Endothelial cell (in vitro differentiated cells): ENCODE data around the gene SC5D. TPM values are rescaled to one million over a fixed set of nuclear protein-coding genes. Genes with fewer than 3 reads are reported as not detected.

Source experiments
- DNase-seq: peaks from one replicate; pipeline ENCODE4 v3.0.0; 2021; ENCODE audit warnings: low spot score
- H3K27ac Mint-ChIP-seq: one replicate; pipeline ENCODE4 v1.8.0; 2021; ENCODE audit warnings: mixed read lengths, inconsistent platforms; ENCODE audit not compliant: unreplicated experiment
- H3K27me3 Mint-ChIP-seq: one replicate; pipeline ENCODE4 v1.8.0; 2021; ENCODE audit warnings: mild to moderate bottlenecking, moderate library complexity, mixed read lengths, inconsistent platforms; ENCODE audit not compliant: unreplicated experiment
- H3K36me3 Mint-ChIP-seq: one replicate; pipeline ENCODE4 v1.8.0; 2021; ENCODE audit warnings: mild to moderate bottlenecking, low read depth, mixed read lengths, inconsistent platforms; ENCODE audit not compliant: unreplicated experiment
- H3K4me1 Mint-ChIP-seq: one replicate; pipeline ENCODE4 v1.8.0; 2021; ENCODE audit warnings: mild to moderate bottlenecking, mixed read lengths, inconsistent platforms; ENCODE audit not compliant: unreplicated experiment
- H3K4me3 Mint-ChIP-seq: one replicate; pipeline ENCODE4 v1.8.0; 2021; ENCODE audit warnings: mild to moderate bottlenecking, mixed read lengths, inconsistent platforms; ENCODE audit not compliant: unreplicated experiment
- H3K9me3 Mint-ChIP-seq: one replicate; pipeline ENCODE4 v1.8.0; 2021; ENCODE audit warnings: mixed read lengths, inconsistent platforms; ENCODE audit not compliant: unreplicated experiment
- total RNA-seq: library from RNA; stranded (reverse); fragmentation: NEBNext Ultra II Directional; extraction: Animal tissue kit (Norgen Biotek cat#: 25700); gene quantifications from one replicate; pipeline ENCODE4 v1.2.1, GENCODE V29; 2021; ENCODE audit not compliant: unreplicated experiment
- TF ChIP-seq, protein P1 (sequence below): fragments of 200-600 bp; sonication (generic); IDR thresholded peaks from one replicate; pipeline ENCODE4 v1.5.0; 2021; ENCODE audit warnings: antibody characterized with exemption; ENCODE audit not compliant: unreplicated experiment

SC5D gene
- total RNA-seq, 1 donor from 2014 or later: 88.8 TPM

DNA sequence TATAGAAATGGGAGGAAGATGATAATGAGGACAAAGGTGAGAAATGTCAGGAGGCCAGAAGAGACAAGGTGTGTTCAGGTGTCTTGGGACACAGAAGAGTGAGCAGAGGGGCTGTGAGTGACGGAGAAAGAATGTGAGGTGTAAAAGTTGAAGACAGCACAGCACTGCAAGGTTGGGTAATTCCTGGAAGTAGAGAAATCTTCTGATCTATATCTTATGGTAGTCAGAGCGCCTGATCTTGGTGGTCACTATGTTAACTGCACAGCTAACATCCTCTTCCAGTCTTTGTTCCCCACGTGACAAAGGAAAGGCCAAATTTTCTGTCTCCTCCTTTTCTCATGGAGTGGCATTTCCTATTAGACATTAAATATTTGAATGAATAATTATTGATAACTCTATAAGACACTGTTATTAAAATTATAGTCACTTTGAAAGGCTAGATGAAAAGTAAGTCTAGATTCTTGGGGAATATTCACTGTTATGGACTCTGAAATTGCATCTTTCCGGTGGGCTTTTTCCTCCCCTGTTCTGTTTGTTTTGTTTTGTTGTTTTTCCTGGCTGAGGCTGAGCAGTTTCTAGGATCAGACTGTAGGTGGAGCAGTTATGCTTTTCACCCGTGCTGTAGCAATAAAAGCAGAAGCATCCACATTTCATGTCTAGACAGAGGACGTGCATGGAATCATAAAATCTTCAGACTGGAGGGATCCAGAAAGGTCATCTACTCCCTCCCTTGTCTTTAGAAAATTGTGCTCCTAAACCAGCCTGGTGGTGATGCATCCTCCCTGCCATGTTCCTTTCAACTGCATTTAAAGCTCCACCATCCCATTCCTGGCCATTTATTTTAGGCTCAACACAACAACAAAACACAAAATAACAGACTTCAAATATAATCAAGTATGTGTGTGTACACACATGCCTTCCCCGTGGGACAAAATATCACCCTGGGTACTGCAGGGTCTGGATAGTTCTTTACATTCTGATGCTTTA is 26.6 kb downstream of the SC5D start:
- Mint-ChIP-seq H3K36me3 (no peaks in the 10 kb centered on the region), H3K27me3 (no peaks in the 10 kb centered on the region), H3K4me1 (peaks cover 26% of the 10 kb centered on the region), H3K27ac (peak overlapping the region; percentile 97), H3K4me3 (no peak overlapping the region), H3K9me3 (no peaks in the 10 kb centered on the region)
- peak; percentile 46 for DNase-seq
- TF ChIP-seq, protein P1, sequence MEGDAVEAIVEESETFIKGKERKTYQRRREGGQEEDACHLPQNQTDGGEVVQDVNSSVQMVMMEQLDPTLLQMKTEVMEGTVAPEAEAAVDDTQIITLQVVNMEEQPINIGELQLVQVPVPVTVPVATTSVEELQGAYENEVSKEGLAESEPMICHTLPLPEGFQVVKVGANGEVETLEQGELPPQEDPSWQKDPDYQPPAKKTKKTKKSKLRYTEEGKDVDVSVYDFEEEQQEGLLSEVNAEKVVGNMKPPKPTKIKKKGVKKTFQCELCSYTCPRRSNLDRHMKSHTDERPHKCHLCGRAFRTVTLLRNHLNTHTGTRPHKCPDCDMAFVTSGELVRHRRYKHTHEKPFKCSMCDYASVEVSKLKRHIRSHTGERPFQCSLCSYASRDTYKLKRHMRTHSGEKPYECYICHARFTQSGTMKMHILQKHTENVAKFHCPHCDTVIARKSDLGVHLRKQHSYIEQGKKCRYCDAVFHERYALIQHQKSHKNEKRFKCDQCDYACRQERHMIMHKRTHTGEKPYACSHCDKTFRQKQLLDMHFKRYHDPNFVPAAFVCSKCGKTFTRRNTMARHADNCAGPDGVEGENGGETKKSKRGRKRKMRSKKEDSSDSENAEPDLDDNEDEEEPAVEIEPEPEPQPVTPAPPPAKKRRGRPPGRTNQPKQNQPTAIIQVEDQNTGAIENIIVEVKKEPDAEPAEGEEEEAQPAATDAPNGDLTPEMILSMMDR: peak; percentile 70

DNA sequence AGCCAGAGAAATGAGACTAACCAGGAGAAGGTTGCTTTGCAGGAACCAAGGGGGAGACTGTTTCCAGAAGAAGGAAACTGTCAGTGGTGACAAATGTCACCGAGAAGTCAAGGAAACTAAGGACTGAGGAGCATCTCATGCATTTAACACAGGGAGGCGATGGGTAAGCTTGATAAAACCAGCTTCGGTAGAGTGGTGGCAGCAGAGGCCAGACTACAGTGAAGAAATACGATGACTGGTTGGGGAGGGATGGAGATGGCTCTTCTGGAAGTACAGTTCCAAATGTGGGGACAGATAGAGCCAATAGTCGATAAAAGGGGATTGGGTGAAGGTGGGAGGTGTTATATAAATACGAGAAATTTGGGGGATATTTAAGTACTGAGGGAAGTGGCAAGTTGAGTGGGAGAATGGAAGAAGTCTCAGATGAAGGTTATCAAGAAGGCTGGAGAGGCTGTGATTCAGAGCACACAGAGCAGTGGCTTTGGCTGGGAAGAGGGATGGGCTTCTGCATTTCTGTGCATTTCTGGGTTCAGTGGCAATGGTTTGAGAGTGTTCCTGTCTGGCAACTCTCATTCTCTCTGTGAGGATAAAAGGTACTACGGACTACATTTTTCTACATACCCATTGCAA is 29.2 kb downstream of the SC5D start:
- DNase-seq: no peak
- Mint-ChIP-seq H3K27me3 (peaks cover 1% of the 10 kb centered on the region), H3K9me3 (no peaks in the 10 kb centered on the region), H3K4me3 (no peak overlapping the region), H3K27ac (peak overlapping the region; percentile 0), H3K36me3 (no peaks in the 10 kb centered on the region), H3K4me1 (peaks cover 19% of the 10 kb centered on the region)
- TF ChIP-seq, protein P1: no peak

DNA sequence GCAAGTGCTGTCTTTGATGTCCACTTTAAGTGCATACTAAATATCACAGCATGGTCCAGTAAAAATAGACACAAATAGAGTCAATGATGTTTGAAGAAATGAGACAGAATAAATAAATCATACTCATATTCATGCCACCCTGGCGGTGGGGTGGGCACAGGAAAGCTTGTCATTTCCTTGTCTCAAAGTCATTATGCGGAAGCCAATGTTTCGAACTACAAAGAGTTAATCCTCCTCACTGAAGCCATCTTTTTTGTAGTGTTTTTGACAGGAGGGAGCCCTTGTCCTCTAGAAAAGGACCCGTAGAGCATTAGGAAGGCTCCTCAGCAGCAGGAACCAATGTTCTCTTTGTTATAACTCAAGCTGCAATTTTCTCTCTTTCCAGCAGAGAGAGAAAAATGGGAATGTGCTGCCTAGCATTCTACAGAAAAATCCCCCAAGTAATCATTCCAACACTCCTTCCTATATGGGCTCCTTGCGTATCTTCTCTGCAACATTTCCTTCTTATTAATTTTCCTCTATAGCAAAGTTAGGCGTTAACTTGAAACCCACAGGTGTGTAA is 30.6 kb downstream of the SC5D start:
- DNase-seq: no peak
- H3K27me3 Mint-ChIP-seq: peaks cover 1% of the 10 kb centered on the region
- no peaks in the 10 kb centered on the region for H3K36me3 Mint-ChIP-seq
- no peak overlapping the region for H3K27ac Mint-ChIP-seq
- TF ChIP-seq, protein P1: no peak
- peaks cover 17% of the 10 kb centered on the region for H3K4me1 Mint-ChIP-seq
- no peak overlapping the region for H3K4me3 Mint-ChIP-seq
- no peaks in the 10 kb centered on the region for H3K9me3 Mint-ChIP-seq

DNA sequence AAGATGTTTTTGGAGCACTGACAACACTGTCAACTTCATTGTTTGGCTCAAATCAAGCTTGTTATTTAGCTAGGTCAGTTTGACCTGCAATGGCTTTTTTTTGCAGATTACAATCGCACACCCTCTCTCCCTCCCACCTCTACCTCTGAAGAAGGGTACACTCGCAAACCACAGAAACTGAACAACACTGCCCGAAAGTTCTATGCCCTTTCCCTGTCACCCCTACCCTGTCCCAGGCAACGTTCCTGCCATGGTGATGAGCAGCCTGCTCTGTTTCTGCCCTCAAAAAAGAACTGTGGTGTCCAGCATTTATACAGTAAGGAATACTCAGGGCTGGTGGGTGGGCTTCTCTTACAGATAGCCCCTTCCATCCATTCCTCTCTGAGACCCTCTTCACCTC is 33.7 kb downstream of the SC5D start:
- no peak overlapping the region for H3K4me3 Mint-ChIP-seq
- no peaks in the 10 kb centered on the region for H3K4me1 Mint-ChIP-seq
- no peak for DNase-seq
- H3K9me3 Mint-ChIP-seq: no peaks in the 10 kb centered on the region
- TF ChIP-seq, protein P1: no peak
- no peaks in the 10 kb centered on the region for H3K36me3 Mint-ChIP-seq
- no peak overlapping the region for H3K27ac Mint-ChIP-seq
- peaks cover 1% of the 10 kb centered on the region for H3K27me3 Mint-ChIP-seq
